ENCODE data around the gene NOS1AP.

- TF ChIP-seq TARDBP (IDR thresholded peaks at IDR 0.05): no peak
- no peak for TF ChIP-seq SP1 (IDR thresholded peaks at IDR 0.05)
- no peak for TF ChIP-seq FOXA1 (IDR thresholded peaks at IDR 0.05)
- no peak for TF ChIP-seq L3MBTL2 (conservative IDR thresholded peaks at IDR 0.05)
- no peak for TF ChIP-seq FOXM1 (IDR thresholded peaks at IDR 0.05; ENCODE audit: borderline replicate concordance)
- no peak for TF ChIP-seq ZNF384 (IDR thresholded peaks at IDR 0.05)
Measured at GRCh38 chr1:162175379-162176081, 106.0 kb downstream of the NOS1AP start.
